ENCODE data around the gene SDR42E1.

SDR42E1 gene

GRCh38 chr16:82031116-82032084, 20.1 kb upstream of the SDR42E1 start:
- H3K4me3 ChIP-seq (ENCODE audit: low read depth, low read length), result no peak overlapping the region
- peak; percentile 17 for DNase-seq (ENCODE audit: low read depth)
- TF ChIP-seq CTCF (IDR thresholded peaks at IDR 0.05; ENCODE audit: insufficient read depth, low read depth, low read length, missing control alignments), result peak; percentile 26

GRCh38 chr16:82027629-82028064, 16.4 kb upstream of the SDR42E1 start:
- no peak for TF ChIP-seq CTCF (IDR thresholded peaks at IDR 0.05; ENCODE audit: insufficient read depth, low read depth, low read length, missing control alignments)
- DNase-seq (ENCODE audit: low read depth), result no peak
- no peak overlapping the region for H3K4me3 ChIP-seq (ENCODE audit: low read depth, low read length)

- no peak for DNase-seq (ENCODE audit: low read depth)
- H3K4me3 ChIP-seq (ENCODE audit: low read depth, low read length), result no peak overlapping the region
- TF ChIP-seq CTCF (IDR thresholded peaks at IDR 0.05; ENCODE audit: insufficient read depth, low read depth, low read length, missing control alignments), result no peak
These were observed 13.6 kb upstream of the SDR42E1 start for GRCh38 chr16:82024883-82025282.

- H3K4me3 ChIP-seq (ENCODE audit: low read depth, low read length), result no peak overlapping the region
- no peak for DNase-seq (ENCODE audit: low read depth)
- TF ChIP-seq CTCF (IDR thresholded peaks at IDR 0.05; ENCODE audit: insufficient read depth, low read depth, low read length, missing control alignments), result no peak
These were observed 13.0 kb upstream of the SDR42E1 start for GRCh38 chr16:82024316-82024715.

- H3K4me3 ChIP-seq (ENCODE audit: low read depth, low read length), result no peak overlapping the region
- no peak for TF ChIP-seq CTCF (IDR thresholded peaks at IDR 0.05; ENCODE audit: insufficient read depth, low read depth, low read length, missing control alignments)
- no peak for DNase-seq (ENCODE audit: low read depth)
These were observed 11.9 kb upstream of the SDR42E1 start for GRCh38 chr16:82023206-82023605.

- DNase-seq (ENCODE audit: low read depth), result no peak
- TF ChIP-seq CTCF (IDR thresholded peaks at IDR 0.05; ENCODE audit: insufficient read depth, low read depth, low read length, missing control alignments), result no peak
- no peak overlapping the region for H3K4me3 ChIP-seq (ENCODE audit: low read depth, low read length)
These were observed 8.8 kb upstream of the SDR42E1 start for GRCh38 chr16:82020051-82020450.

All from GM12865 (cell line).